H7 (cell line): ENCODE results near the gene LRRC4. TPM values are rescaled to one million over a fixed set of nuclear protein-coding genes. Genes with fewer than 3 reads are reported as not detected.

Experiments used
- DNase-seq: peaks from one replicate; pipeline ENCODE4 v3.0.0; 2012
- H3K27me3 ChIP-seq: 2 replicates; pipeline ENCODE4 v1.6.0; 2011; ENCODE audit warnings: mild to moderate bottlenecking, low read length; ENCODE audit not compliant: control insufficient read depth, insufficient read depth
- H3K36me3 ChIP-seq: replicated peaks from 2 replicates; pipeline ENCODE4 v1.5.1; 2011; ENCODE audit warnings: low read length; ENCODE audit not compliant: control insufficient read depth, insufficient read depth
- H3K4me3 ChIP-seq: 2 replicates; pipeline ENCODE4 v1.5.1; 2011; ENCODE audit warnings: low read depth, mild to moderate bottlenecking, control low read depth, low read length, moderate library complexity; ENCODE audit not compliant: insufficient read depth
- total RNA-seq: library from RNA; depleted of rRNA; stranded (reverse); fragments of >200 nt; shearing (Covaris generic); gene quantifications from 2 replicates; pipeline ENCODE4 v1.2.3, GENCODE V29; 2014

Gene LRRC4
- total RNA-seq, 1 experiment from 2014 or later: 5.9 TPM

DNA sequence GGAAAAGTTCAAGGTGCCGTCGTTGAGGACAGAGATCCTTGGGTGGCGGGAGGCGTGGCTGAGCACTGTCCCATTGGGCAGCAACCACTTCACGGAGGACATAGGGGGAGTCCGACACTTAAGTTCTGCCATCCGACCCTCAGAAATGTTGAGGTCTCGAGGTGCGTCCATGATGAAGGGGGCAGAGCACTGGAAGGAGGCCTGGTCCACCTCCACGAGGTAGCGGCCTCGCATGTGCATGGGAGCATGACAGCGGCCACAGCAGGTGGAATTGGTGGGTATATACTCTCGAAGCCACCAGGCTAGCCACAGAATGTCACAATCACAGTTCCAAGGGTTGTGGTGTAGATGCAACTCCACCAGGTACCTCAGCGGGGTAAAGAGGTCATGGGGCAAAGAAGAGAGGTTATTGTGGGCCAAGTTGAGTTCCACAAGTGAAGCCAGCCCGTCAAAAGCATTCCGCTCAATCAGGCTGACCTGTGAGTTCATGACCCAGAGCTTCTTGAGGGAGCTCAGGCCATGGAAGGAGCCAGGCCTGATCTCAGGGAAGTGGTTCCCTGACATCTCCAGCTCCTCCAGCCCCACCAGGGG, 1.7 kb downstream of the LRRC4 start:
- peaks cover 18% of the 10 kb centered on the region for H3K27me3 ChIP-seq
- no peaks in the 10 kb centered on the region; the same call in 1 of the 2 replicates for H3K36me3 ChIP-seq
- no peak for DNase-seq
- no peak overlapping the region for H3K4me3 ChIP-seq

DNA sequence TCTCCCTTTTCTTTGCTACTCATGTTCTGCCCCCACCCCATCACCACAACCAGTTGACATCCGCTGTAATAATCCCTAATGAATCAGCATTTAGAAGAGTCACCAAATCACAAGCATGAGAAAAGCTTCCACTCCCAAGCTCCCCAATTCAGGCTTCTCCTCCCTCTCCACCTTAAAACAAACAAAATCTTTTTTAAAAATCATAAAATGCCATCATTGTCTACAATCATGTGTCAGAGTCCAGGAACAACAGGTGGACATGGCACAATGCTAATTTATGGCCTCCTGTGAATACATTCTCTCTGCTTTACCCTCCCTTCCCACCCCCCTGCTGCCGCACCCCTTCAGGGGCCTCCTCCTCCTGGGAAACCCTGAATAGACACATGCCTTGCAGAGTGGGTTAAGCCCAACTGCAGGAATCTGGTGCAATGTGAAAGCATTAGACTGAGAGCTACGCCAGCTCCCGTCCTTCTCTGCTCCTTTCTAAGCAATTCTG, 3.7 kb downstream of the LRRC4 start:
- Histone ChIP-seq H3K36me3 (no peaks in the 10 kb centered on the region; the same call in 1 of the 2 replicates), H3K27me3 (peaks cover 9% of the 10 kb centered on the region), H3K4me3 (no peak overlapping the region)
- peak; percentile 64 for DNase-seq

DNA sequence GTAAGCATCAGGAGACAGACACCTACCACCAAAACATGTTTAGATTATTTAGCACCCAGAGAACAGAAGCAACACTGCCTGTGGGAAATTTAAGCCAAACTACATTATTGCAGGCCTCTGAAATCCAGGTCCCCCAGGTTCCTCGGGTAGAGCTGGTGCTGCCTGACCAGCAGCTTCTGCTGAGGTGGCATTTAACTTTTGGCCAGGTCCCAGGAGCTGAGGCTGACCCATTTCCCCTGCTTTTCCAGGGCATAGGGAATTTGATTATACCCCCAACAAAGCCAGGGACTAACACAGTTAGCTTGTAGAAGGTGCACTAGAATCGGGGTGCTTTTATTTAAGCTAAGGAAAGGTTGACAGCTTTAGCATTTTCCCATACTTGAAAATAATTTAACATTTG, 4.7 kb downstream of the LRRC4 start:
- DNase-seq: no peak
- peaks cover 5% of the 10 kb centered on the region for H3K27me3 ChIP-seq
- H3K36me3 ChIP-seq: no peaks in the 10 kb centered on the region; the same call in 1 of the 2 replicates
- H3K4me3 ChIP-seq: no peak overlapping the region

DNA sequence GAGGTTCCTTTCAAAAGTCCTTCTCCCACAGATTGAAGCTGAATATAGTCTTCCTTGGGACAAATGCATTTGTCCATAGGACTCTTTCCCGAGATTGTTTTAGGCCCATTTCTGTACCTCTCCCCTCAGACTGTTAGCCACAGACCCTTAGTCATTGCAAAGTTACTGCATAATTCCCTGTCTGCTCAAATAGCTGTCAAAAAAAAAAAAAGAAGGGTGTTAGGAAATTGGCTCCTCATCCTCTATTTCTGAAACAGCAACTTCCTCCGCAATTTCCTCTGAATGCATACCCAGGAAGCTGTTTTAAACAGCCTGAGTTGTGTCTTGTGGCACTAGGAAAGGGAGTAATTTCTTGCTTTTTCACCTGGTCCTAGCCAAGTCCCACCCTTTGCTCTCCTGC, 5.4 kb downstream of the LRRC4 start:
- no peaks in the 10 kb centered on the region; the same call in none of the 2 replicates for H3K27me3 ChIP-seq
- no peak for DNase-seq
- no peaks in the 10 kb centered on the region; the same call in 1 of the 2 replicates for H3K36me3 ChIP-seq
- no peak overlapping the region for H3K4me3 ChIP-seq

DNA sequence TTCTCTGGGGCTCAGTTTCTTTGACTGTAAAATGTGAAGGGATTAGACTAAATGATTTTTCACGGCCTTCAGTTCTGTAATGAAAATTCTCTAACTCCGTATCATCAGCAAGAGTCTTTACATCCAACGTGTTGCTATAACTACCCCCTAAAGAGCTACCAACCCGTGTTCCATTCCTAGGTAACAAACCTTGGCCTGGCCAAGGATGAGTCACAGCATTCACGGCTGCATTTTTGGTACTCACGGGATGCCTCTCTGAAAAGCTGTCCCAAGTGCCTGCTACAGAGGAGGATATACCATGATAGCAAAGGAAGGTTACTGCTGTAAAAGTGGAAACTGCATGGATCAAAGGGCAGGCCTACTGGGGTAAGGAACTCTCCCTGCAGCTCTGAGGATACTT, 5.9 kb downstream of the LRRC4 start:
- Histone ChIP-seq H3K36me3 (no peaks in the 10 kb centered on the region; the same call in 1 of the 2 replicates), H3K27me3 (no peaks in the 10 kb centered on the region; the same call in 1 of the 2 replicates), H3K4me3 (no peak overlapping the region)
- no peak for DNase-seq

DNA sequence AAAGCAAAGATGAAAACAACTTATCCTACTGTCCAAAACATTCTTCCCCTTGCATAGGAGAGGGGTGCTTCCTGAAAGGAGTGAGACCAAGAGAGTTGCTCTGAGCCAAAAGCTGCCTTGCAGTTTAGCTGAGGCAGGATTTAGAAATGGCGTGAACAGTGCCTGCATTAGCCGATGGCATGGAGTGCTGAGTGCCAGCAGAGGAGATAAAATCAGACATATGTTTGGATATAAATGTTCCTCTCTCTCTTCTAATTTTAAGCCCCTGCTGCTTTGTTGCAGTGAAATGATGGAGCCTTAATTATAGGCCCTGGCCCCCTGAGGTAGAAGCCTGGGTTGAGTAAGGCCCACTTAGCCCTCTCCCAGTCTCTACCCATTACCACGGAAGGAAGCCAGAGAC, 7.1 kb downstream of the LRRC4 start:
- Histone ChIP-seq H3K27me3 (no peaks in the 10 kb centered on the region), H3K4me3 (no peak overlapping the region), H3K36me3 (no peaks in the 10 kb centered on the region; the same call in 1 of the 2 replicates)
- DNase-seq: no peak

DNA sequence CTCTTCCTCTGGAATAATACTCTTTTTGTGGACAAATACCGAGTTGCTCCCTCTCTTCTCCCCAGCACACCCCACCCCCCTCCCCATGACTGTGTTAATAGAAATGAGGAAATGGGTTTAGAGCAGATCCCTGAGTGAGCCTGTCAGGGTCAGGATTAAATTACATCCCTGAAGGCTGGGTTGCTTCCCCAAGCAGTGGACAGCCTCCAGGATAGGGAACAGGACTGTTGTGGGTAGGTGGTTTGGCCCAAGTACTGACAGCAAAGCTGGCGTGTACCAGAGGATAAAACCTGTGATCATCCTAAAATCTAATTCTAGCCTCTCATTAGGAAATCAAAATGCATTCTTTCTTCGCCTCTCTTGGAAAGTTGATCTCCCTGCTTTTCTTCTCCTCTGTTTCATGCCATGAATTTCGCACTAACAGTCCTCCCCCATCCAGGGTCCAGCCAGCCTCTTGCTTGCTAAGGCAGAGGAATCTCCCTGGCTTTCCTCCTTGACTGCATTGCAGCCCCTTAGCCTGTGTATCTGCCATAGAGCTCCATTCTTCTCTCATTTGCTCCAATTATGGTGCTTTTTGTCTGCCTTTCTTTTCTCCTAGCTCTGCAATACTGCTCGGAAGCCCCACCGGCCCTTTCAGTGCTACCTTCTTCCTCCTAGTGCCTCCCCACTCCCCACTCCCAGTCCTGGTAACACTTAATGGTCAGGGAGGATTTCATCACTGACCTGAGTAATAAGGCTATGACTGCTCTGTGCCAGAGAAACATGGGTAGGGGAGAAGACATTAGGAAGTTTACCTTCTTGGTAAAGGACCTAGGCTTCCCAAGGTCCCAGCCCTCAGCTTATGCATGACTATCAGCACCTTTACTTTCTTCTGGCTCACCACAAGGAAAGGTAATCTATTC, 8.4 kb downstream of the LRRC4 start:
- Histone ChIP-seq H3K4me3 (no peak overlapping the region), H3K36me3 (no peaks in the 10 kb centered on the region; the same call in 1 of the 2 replicates), H3K27me3 (no peaks in the 10 kb centered on the region)
- DNase-seq: no peak

DNA sequence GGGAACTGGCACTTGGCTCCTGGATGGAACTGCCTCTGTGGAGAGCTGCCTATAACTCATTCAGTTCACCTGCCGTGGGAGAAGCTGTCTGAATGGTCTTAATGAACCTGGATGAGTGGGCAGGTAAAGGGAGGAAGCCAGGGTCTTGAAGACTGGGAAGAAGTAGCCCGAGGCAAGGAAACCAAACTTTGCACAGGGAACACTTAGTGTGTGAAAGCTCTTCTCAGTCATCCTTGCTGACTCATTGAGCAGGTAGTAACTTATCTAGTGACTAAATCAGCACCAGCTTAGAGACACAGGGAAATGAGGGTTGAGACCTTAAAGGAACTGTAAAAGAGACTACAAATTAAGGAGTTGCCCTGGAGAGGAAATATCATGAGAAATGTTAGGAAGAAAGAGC, 9.9 kb downstream of the LRRC4 start:
- H3K27me3 ChIP-seq: no peaks in the 10 kb centered on the region
- no peak overlapping the region for H3K4me3 ChIP-seq
- no peak for DNase-seq
- H3K36me3 ChIP-seq: no peaks in the 10 kb centered on the region; the same call in 1 of the 2 replicates

DNA sequence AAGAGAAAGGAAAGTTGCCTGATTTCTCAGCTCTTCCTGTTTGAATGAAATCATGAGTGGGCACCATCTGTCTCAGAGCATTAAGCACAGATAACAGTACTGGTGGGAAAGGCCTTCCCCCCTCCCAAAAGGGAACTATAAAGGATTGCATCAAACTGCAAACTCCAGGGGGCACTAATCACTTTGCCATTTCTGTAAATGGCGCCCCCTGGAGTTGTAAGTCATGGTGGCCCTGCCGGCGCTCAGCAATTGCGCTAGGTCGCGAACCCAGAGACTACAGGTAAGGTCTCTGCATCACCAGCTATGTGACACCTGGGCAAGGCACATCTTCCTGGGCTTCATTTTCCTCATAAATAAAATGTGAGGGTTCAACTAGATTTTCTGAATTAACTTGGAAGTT, 11.1 kb downstream of the LRRC4 start:
- no peaks in the 10 kb centered on the region; the same call in 1 of the 2 replicates for H3K36me3 ChIP-seq
- peak; percentile 50 for DNase-seq
- H3K4me3 ChIP-seq: no peak overlapping the region
- H3K27me3 ChIP-seq: no peaks in the 10 kb centered on the region

DNA sequence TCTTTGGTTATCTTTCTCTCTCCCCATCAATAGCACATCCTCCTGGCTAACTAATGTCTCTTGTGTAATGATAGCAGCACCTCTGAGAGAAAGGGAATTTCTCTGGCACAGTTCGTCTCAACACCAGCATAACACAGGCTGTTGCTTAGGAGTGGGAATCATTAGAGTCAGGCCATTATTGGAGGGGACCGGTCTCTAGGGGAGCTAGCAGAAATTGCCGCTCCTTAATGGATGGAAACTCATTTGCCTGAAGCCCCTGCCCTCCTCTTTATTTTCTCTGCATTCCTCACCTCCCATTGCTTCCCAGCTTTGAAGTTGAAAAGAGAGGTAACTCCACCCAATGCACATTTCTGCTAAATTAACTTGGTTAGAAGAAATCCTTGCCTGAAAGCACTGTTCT, 11.9 kb downstream of the LRRC4 start:
- Histone ChIP-seq H3K36me3 (no peaks in the 10 kb centered on the region; the same call in 1 of the 2 replicates), H3K27me3 (no peaks in the 10 kb centered on the region), H3K4me3 (no peak overlapping the region)
- no peak for DNase-seq

DNA sequence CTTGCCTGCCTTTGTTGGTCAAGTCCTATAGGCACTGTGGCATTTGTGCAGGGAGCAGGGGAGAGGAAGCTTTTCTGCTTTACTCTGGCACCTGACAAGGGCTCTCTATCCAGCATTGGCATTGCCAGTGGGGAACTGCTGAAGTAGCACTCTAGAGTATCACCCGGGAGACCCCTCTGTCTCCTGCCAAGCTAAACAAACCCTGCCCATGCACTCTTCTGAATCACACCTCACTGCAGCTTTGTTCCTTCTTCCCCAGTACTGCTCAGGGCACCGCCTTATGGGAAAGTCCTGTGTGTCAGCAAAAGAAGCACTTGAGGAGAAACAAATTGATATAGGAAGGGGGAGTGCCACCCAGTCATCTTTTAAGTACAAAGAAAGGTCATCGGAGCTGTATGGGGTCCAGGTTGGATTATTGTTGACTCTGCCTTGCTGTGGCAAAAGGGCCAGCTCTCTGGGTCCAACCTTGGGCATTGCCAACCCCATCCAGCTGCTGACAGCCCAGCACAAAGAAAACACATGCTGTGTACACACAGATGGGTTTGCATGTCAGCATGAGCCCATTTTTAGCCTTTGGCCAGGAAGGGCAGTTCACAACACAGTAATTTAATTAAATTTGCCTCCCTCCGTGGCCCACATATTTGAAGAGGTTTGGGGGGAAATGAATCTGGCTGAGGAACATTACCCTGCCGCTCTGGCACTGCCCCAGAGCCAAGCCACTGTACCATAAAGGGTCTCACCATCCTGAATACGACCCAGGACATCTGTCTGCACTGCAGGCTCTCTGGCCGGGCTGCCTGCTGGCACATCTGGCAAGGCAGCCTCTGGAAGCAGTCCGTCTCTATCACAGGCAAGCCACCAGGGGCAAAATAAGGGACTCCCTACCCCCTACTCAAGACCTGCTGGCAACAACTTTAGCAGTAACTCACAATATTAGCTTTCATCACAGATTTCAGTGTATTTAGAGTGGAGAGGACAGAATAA, 13.1 kb downstream of the LRRC4 start:
- Histone ChIP-seq H3K36me3 (no peaks in the 10 kb centered on the region; the same call in 1 of the 2 replicates), H3K27me3 (no peaks in the 10 kb centered on the region), H3K4me3 (no peak overlapping the region)
- no peak for DNase-seq

DNA sequence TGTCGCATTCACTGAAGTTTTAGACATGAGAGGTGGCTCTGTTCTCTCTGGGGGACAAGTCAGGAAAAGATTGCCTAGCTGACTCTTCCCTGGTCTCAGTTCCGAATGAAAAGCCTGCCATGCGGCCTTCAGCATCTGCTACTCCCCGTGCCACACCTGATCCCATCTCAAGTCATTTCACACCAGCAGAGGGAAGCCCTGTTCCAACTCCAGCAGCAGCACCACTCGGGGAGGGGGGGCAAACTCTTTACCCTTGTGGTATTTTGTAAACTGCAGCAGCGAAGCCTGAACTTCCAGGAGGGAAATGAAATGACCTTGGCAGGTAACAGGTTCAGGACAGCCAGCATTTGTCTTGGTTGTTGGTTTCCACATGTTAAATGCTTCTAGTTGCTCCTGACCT, 13.8 kb downstream of the LRRC4 start:
- Histone ChIP-seq H3K27me3 (no peaks in the 10 kb centered on the region), H3K4me3 (no peak overlapping the region), H3K36me3 (no peaks in the 10 kb centered on the region; the same call in 1 of the 2 replicates)
- no peak for DNase-seq

DNA sequence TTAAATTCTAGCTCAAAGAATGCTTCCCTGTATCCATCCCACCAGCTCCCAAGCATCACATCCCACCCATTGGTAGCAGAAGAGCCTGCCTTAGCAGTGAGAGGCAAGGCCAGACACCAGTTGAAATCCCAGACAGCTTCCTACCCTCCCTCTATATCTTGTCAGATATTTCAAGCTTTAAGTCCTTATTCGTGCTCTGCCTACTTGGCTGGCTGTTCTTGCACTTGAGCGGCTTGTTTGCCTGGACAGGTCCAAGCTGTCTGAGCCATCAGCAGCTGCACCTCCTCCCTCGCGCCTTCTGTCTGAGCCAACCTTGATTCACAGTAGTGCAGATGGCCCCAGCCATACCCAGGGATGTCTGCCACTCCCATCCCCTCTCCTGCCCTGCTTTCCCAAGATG, 16.4 kb downstream of the LRRC4 start:
- H3K27me3 ChIP-seq: no peaks in the 10 kb centered on the region
- H3K36me3 ChIP-seq: no peaks in the 10 kb centered on the region; the same call in 1 of the 2 replicates
- DNase-seq: no peak
- no peak overlapping the region for H3K4me3 ChIP-seq

DNA sequence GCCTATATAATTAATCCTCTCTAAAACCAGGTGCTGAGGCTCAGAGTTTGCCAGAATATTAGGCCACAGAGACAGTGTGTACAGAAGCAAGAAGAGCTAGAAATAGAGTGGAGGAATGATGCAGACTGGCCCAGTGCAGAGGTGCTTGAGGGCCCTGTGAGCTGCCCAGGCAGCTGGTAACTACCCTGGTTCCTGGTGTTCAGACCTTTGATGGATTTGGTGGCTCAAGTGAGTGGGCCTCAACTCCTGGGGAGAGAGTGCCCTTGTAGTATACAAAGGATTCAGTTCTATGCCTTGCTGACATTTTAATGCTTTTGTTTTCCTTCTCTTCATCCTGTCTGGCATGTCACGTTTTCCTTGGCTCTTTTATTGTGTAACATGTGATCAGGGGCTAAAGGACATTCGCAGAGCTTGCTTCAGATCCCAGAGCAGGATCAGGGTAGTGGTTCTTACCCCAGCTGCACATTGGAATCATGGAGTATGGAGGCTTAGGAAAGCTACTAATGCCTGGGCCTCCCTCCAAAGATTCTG, 20.0 kb downstream of the LRRC4 start:
- no peak for DNase-seq

More for the DNA sequence above, 20.0 kb downstream of the LRRC4 start:
- no peaks in the 10 kb centered on the region; the same call in 1 of the 2 replicates for H3K36me3 ChIP-seq
- no peak overlapping the region for H3K4me3 ChIP-seq
- H3K27me3 ChIP-seq: no peaks in the 10 kb centered on the region
